ENCODE measurements around the gene EPHA4.

GRCh38 chr2:221450280-221450679, 121.8 kb downstream of the EPHA4 start:
- TF ChIP-seq, protein P1, sequence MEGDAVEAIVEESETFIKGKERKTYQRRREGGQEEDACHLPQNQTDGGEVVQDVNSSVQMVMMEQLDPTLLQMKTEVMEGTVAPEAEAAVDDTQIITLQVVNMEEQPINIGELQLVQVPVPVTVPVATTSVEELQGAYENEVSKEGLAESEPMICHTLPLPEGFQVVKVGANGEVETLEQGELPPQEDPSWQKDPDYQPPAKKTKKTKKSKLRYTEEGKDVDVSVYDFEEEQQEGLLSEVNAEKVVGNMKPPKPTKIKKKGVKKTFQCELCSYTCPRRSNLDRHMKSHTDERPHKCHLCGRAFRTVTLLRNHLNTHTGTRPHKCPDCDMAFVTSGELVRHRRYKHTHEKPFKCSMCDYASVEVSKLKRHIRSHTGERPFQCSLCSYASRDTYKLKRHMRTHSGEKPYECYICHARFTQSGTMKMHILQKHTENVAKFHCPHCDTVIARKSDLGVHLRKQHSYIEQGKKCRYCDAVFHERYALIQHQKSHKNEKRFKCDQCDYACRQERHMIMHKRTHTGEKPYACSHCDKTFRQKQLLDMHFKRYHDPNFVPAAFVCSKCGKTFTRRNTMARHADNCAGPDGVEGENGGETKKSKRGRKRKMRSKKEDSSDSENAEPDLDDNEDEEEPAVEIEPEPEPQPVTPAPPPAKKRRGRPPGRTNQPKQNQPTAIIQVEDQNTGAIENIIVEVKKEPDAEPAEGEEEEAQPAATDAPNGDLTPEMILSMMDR (IDR thresholded peaks at IDR 0.05) = no peak
- TF ChIP-seq EZH2 (IDR thresholded peaks at IDR 0.05; ENCODE audit: borderline replicate concordance, insufficient read depth, low read depth, low read length, poor library complexity, severe bottlenecking) = no peak
